GM21576 (cell line): ENCODE data around the gene PAX2.
"Not testable (repeated sequence)": the region's sequence is repeated elsewhere in the genome, so short reads cannot be mapped to it uniquely, and the experiment has no call there.

Source experiments
- ATAC-seq: cut with Tn5 transposase; IDR thresholded peaks from one replicate; pipeline ENCODE4 v1.9.1; 2021; ENCODE audit warnings: mild to moderate bottlenecking, moderate library complexity; ENCODE audit not compliant: unreplicated experiment

PAX2 gene

GRCh38 chr10:100744987-100745881 is at the start of gene PAX2:
Gene PAX2 (plus strand): TSS chr10:100745582. CDS start chr10:100746261, 679 bp downstream.
- no peak for ATAC-seq

DNA sequence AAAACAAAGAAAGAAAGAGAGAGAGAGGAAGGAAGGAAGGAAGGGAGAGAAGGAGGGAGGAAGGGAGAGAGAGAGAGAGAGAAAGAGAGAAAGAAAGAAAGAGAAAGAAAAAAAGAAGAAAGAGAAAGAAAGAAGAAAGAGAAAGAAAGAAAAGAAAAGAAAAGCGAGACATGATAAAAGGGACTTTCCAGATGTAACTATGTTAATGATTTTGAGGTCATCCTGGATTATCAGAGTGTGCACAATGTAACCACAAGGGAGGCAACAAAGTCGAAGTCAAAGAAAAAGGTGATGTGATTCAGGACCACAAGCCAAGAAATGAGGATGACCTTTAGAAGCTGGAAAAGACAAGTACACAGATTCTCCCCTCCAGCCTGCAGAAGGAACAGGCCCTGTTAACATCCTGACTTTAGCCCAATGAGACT is 48.9 kb upstream of the PAX2 start:
- ATAC-seq = no peak

DNA sequence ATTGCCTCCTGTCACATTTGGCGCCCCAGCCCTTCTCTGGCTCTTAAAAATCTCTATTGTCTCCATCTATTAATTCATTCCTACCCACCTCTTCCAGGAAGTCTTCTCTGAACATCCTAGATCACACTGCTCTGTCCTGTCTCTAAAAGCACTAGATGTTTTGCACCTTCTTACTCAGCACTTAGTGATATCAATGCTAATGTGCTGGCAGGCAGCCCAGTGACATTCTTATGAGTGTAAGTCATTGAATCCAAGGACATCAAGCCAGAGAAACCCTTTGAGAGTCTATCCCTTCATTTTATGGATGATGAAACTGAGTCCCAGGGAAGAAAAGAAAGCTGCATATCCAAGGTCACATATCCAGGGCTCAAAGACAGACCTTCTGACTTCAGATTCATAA is 48.3 kb upstream of the PAX2 start:
- ATAC-seq = no peak

DNA sequence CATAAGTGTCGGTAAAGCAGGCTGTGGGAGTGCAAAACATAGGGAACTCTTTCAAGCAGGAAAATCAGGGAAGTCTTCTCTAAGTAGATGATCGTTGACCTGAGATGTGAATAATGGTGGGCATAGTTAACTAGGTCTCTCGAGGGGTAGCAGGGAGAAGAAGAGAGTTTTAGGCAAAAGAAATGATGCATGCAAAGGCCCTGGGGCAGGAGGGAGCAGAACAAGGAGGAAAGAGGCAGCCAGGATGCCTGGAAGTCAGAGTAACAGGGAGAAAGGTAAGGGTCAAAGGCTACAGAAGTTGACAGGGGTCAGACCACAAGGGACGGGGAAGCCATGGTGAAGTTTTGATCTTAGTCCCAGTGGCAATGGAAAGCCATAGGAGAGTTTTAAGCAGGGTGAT is 47.8 kb upstream of the PAX2 start:
- ATAC-seq = no peak

- not testable (repeated sequence) for ATAC-seq
Measured at GRCh38 chr10:100701704-100702103, 43.7 kb upstream of the PAX2 start.

DNA sequence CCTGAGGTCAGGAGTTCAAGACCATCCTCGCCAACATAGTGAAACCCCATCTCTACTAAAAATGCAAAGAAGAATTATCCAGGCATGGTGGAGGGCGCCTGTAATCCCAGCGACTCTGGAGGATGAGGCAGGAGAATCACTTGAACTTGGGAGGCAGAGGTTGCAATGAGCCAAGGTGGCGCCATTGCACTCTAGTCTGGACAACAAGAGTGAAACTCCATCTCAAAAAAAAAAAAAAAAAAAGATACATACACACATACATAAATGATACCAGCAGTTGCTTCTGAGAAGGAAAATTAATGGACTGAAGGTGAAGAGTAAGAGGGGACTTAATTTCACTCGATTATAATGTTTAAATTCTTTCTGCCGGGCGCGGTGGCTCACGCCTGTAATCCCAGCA is 40.2 kb upstream of the PAX2 start:
- no peak for ATAC-seq

GRCh38 chr10:100707261-100707848 is 38.0 kb upstream of the PAX2 start:
- no peak for ATAC-seq

GRCh38 chr10:100709146-100710082 is 36.0 kb upstream of the PAX2 start:
- no peak for ATAC-seq

GRCh38 chr10:100710151-100710871 is 35.1 kb upstream of the PAX2 start:
- ATAC-seq = no peak

- no peak for ATAC-seq
Measured at GRCh38 chr10:100713049-100713858, 32.1 kb upstream of the PAX2 start.

- no peak for ATAC-seq
Measured at GRCh38 chr10:100713859-100714565, 31.4 kb upstream of the PAX2 start.

GRCh38 chr10:100714566-100714950 is 30.8 kb upstream of the PAX2 start:
- ATAC-seq = no peak

DNA sequence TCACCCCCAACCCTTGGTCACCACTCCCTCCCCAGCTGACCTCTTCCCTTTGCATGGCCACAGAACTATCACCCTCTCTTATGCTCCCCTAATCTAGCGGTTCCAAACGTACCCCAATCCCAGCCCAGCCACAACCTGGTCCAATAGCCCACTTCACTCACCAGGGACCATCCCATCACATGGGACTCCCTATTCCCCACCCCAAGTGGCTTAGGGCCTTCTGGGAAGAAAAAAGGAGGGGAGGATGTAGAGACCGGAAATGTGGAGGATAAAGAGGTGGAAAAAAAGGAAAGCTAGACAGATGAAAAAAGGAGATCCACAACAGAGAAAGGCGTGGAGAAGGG is 30.3 kb upstream of the PAX2 start:
- no peak for ATAC-seq

GRCh38 chr10:100715445-100716385 is 29.7 kb upstream of the PAX2 start:
- ATAC-seq = no peak

GRCh38 chr10:100717166-100717565 is 28.2 kb upstream of the PAX2 start:
- no peak for ATAC-seq

- ATAC-seq = no peak
Measured at GRCh38 chr10:100718197-100718742, 27.1 kb upstream of the PAX2 start.

- ATAC-seq = no peak
Measured at GRCh38 chr10:100723180-100723579, 22.2 kb upstream of the PAX2 start.
